CD4-positive, alpha-beta T cell treated with Interleukin-6 for 4 hours (primary cell): Measurements from ENCODE around the gene UBL4B.

Source experiments
- DNase-seq: peaks from one replicate; pipeline ENCODE4 v3.0.0-alpha.2; 2020; ENCODE audit warnings: mixed read lengths

UBL4B gene

GRCh38 chr1:110159168-110159567 is 46.9 kb downstream of the UBL4B start:
- DNase-seq, result no peak

- DNase-seq, result no peak
Measured at GRCh38 chr1:110160538-110161100, 48.4 kb downstream of the UBL4B start.

- DNase-seq, result no peak
Measured at GRCh38 chr1:110161165-110161564, 48.9 kb downstream of the UBL4B start.

- DNase-seq, result no peak
Measured at GRCh38 chr1:110161849-110162248, 49.6 kb downstream of the UBL4B start.
